Breast epithelium (tissue), 3 donors: ENCODE data around the gene POLR3B.

ENCODE experiments used
- POLR2AphosphoS5 ChIP-seq, 3 donors: sonication (generic); formaldehyde crosslinking; IDR thresholded peaks; one replicate each; pipeline ENCODE4 v1.6.1; 2017; ENCODE audit warnings: antibody characterized with exemption in 3 of 3
- TF ChIP-seq, protein P1 (sequence below), 3 donors: fragments of 450-650 bp; IDR thresholded peaks; one replicate each; pipeline ENCODE4 v1.5.1; 2016 to 2017; ENCODE audit warnings: antibody characterized with exemption in 3 of 3, mild to moderate bottlenecking in 3 of 3, moderate library complexity in 3 of 3

- TF ChIP-seq, protein P1, sequence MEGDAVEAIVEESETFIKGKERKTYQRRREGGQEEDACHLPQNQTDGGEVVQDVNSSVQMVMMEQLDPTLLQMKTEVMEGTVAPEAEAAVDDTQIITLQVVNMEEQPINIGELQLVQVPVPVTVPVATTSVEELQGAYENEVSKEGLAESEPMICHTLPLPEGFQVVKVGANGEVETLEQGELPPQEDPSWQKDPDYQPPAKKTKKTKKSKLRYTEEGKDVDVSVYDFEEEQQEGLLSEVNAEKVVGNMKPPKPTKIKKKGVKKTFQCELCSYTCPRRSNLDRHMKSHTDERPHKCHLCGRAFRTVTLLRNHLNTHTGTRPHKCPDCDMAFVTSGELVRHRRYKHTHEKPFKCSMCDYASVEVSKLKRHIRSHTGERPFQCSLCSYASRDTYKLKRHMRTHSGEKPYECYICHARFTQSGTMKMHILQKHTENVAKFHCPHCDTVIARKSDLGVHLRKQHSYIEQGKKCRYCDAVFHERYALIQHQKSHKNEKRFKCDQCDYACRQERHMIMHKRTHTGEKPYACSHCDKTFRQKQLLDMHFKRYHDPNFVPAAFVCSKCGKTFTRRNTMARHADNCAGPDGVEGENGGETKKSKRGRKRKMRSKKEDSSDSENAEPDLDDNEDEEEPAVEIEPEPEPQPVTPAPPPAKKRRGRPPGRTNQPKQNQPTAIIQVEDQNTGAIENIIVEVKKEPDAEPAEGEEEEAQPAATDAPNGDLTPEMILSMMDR (IDR thresholded peaks at IDR 0.05), result no peak
- TF ChIP-seq POLR2AphosphoS5 (IDR thresholded peaks at IDR 0.05), result no peak
Observed at GRCh38 chr12:106429636-106430035, 72.1 kb downstream of the POLR3B start.
